Psoas muscle (tissue), 8 donors: Measurements from ENCODE around the gene CLN3. TPM values are rescaled to one million over a fixed set of nuclear protein-coding genes. Genes with fewer than 3 reads are reported as not detected.

Source experiments
- ATAC-seq, 4 donors: fragments of 200-7000 bp; cut with Tn5 transposase; one replicate each; pipeline ENCODE4 v1.9.1; 2020; ENCODE audit warnings: moderate library complexity in 3 of 4, mild to moderate bottlenecking in 2 of 4
- DNase-seq, 2 donors: peaks; one replicate each; pipeline ENCODE4 v3.0.0-alpha.2; 2020
- H3K27ac ChIP-seq: fragments of 200-600 bp; one replicate; pipeline ENCODE4 v1.8.0; 2022
- H3K27me3 ChIP-seq, 3 donors: fragments of 200-600 bp in 1 of 3; one replicate each; pipeline versions ENCODE4 v1.6.1 to v1.8.0; 2013 to 2022; ENCODE audit warnings: low read length in 2 of 3, mild to moderate bottlenecking in 2 of 3, moderate library complexity in 1 of 3; ENCODE audit not compliant: insufficient read depth in 3 of 3
- H3K36me3 ChIP-seq, 2 donors: fragments of 200-600 bp in 1 of 2; one replicate each; pipeline versions ENCODE4 v1.6.1 to v1.8.0; 2013 to 2022; ENCODE audit warnings: low read depth in 1 of 2, mild to moderate bottlenecking in 1 of 2, moderate library complexity in 1 of 2; ENCODE audit not compliant: insufficient read depth in 1 of 2
- H3K4me1 ChIP-seq: fragments of 200-600 bp; one replicate; pipeline ENCODE4 v1.8.0; 2022
- H3K4me3 ChIP-seq: fragments of 200-600 bp; one replicate; pipeline ENCODE4 v1.8.0; 2022; ENCODE audit warnings: mild to moderate bottlenecking
- H3K9me3 ChIP-seq: fragments of 200-600 bp; one replicate; pipeline ENCODE4 v1.8.0; 2022
- CTCF ChIP-seq: fragments of 200-600 bp; IDR thresholded peaks from one replicate; pipeline ENCODE4 v1.8.0; 2022; ENCODE audit warnings: antibody characterized with exemption
- WGBS, 3 donors: extraction: QIAGEN DNeasy Blood & Tissue Kit; methylation state at CpG; one replicate each; pipeline versions ENCODE4 v1.1.6 to v1.1.7; 2013; 5-methylcytosine and 5-hydroxymethylcytosine counted together
- intact Hi-C, 2 donors: fragments of 100-400 bp; cut with DNase I; formaldehyde crosslinking; loops; one replicate each; pipeline versions ENCODE4 v1.11.0 to v1.14.2; 2022
- long read RNA-seq, 2 donors: library from polyadenylated mRNA; unstranded; transcript quantifications; one replicate each; pipeline ENCODE4 v2.0.0, GENCODE V29; 2021
- polyA plus RNA-seq, 3 donors: library from polyadenylated mRNA; stranded (reverse); fragments of 200-250 nt; gene quantifications; one replicate each; pipeline ENCODE4 v1.2.3, GENCODE V29; 2013
- total RNA-seq, 4 donors: library from RNA; stranded (reverse); fragmentation: NEBNext Ultra II Directional in 2 of 4; extraction: Animal tissue kit (Norgen Biotek cat#: 25700) in 2 of 4; gene quantifications; one replicate each; pipeline versions ENCODE4 v1.2.1 to v1.2.4, GENCODE V29; 2021 to 2023
- donor health status: healthy with polysubstance abuse.
- donor health status: DM: no; HTN: no; CAD: no; lungs with moderate emphysema.
- donor health status: Bipolar disorder and iron deficiency.
- donor health status: healthy.
- donor health status: DM: yes; HTN: yes; CAD: no.
- donor health status: DM: no; HTN: no; CAD: no.
- donor health status: DM: no; HTN: no; CAD: no.
- donor health status: DM: yes; HTN: yes; CAD: no.

The CLN3 gene
- total RNA-seq (10 to 100 TPM; 10.8 to 15.3 (median 14.0) TPM), polyA plus RNA-seq (10 to 100 TPM; 15.4 to 29.3 (median 18.3) TPM)
- long read RNA-seq, donor 1, partial matches to known transcripts = 1 of 7 reads
- long read RNA-seq, donor 1, other reads (novel, unspliced or antisense) = 0 of 7 reads
- long read RNA-seq, donor 2, transcript CLN3-205 (15 exons, 1,876 nt) = major isoform, 6 of 15 reads
- long read RNA-seq, donor 2, partial matches to known transcripts = 2 of 15 reads
- long read RNA-seq, donor 2, other reads (novel, unspliced or antisense) = 1 of 15 reads

- no peak for TF ChIP-seq CTCF
- intact Hi-C loops = loop anchor here (1.0 to 5.0 kb wide), 3 partner anchors 45 to 125 kb away; partner anchors contain the start of gene NUPR1 (in 1 of the 2)
Observed at GRCh38 chr16:28491970-28492474, at the start of gene CLN3. Gene CLN3 (minus strand): TSS chr16:28492074. CDS start chr16:28491759, 315 bp downstream.

GRCh38 chr16:28540346-28540745 is 48.5 kb upstream of the CLN3 start:
- 81 to 86% (median 86%) methylated on average over 3 of the region's 3 CpGs for WGBS, 3 donors
- H3K4me1 ChIP-seq = peaks cover 33% of the 10 kb centered on the region
- H3K4me3 ChIP-seq = no peak overlapping the region
- ATAC-seq = no peak
- no peak for DNase-seq
- H3K27me3 ChIP-seq = no peaks in the 10 kb centered on the region
- intact Hi-C loops = no loop called here
- peaks cover 0 to 6% of the 10 kb centered on the region in 2 donors for H3K36me3 ChIP-seq
- H3K27ac ChIP-seq = peak overlapping the region; percentile 97
- TF ChIP-seq CTCF = no peak
- no peaks in the 10 kb centered on the region for H3K9me3 ChIP-seq

More at GRCh38 chr16:28491970-28492474, at the start of gene CLN3:
- H3K9me3 ChIP-seq = no peaks in the 10 kb centered on the region
- DNase-seq (peak; percentile 91 to 95), ATAC-seq (peak; percentile 98 to 99 (median 98))
- H3K27me3 ChIP-seq = no peaks in the 10 kb centered on the region
- H3K27ac ChIP-seq = peak within 1 kb of the TSS; percentile 98
- peaks cover 0 to 31% of the 10 kb centered on the region in 2 donors for H3K36me3 ChIP-seq
- peak within 1 kb of the TSS; percentile 100 for H3K4me3 ChIP-seq
- 0 to 1% (median 0%) methylated on average over 21 of the region's 21 CpGs for WGBS, 3 donors
- no peaks in the 10 kb centered on the region for H3K4me1 ChIP-seq

- Histone ChIP-seq H3K36me3 (peaks cover 0 to 6% of the 10 kb centered on the region in 2 donors), H3K9me3 (no peaks in the 10 kb centered on the region), H3K4me3 (peak within 1 kb of the TSS; percentile 73), H3K27me3 (no peaks in the 10 kb centered on the region), H3K27ac (peak within 1 kb of the TSS; percentile 97), H3K4me1 (peaks cover 33% of the 10 kb centered on the region)
- DNase-seq = peak; percentile 93 to 97
- peak; percentile 88 to 94 (median 90) for ATAC-seq
- intact Hi-C loops = loop anchor here in 1 of 2 donors (5.0 kb wide), 1 partner anchor 47 kb away; the partner anchor contains the start of genes APOBR and CLN3
- WGBS, 3 donors = 8 to 22% (median 9%) methylated on average over 22 of the region's 22 CpGs
- no peak for TF ChIP-seq CTCF
Observed at GRCh38 chr16:28538733-28539596, 47.1 kb upstream of the CLN3 start, which contains the start of gene NUPR1. Gene NUPR1 (minus strand): TSS chr16:28538974. CDS start chr16:28538907, 67 bp downstream.

GRCh38 chr16:28537964-28538732 is 46.3 kb upstream of the CLN3 start:
- WGBS, 3 donors = 76 to 86% (median 82%) methylated on average over 13 of the region's 13 CpGs
- no peaks in the 10 kb centered on the region for H3K9me3 ChIP-seq
- no peaks in the 10 kb centered on the region for H3K27me3 ChIP-seq
- ATAC-seq = peak in 1 of 4 donors; percentile 4
- peak overlapping the region; percentile 73 for H3K4me3 ChIP-seq
- peaks cover 0 to 6% of the 10 kb centered on the region in 2 donors for H3K36me3 ChIP-seq
- H3K27ac ChIP-seq = peak overlapping the region; percentile 97
- intact Hi-C loops = loop anchor here in 1 of 2 donors (5.0 kb wide), 1 partner anchor 46 kb away; the partner anchor contains the start of genes APOBR and CLN3
- DNase-seq = peak; percentile 30 to 61
- TF ChIP-seq CTCF = no peak
- H3K4me1 ChIP-seq = peaks cover 29% of the 10 kb centered on the region
